CD8-positive, alpha-beta memory T cell (primary cell): ENCODE measurements around the gene TMEM255B. TPM values are rescaled to one million over a fixed set of nuclear protein-coding genes. Genes with fewer than 3 reads are reported as not detected.
A peak's percentile ranks its signal among the peaks of the same experiment; 100 is the strongest.

Experiments used
- CTCF ChIA-PET: fragments of 350-600 bp; sonication (Branson Sonifier 250); formaldehyde crosslinking; loops from one replicate; lab custom pipeline; 2021; ENCODE audit warnings: antibody characterized with exemption; lab: Charles Lee
- POLR2A ChIA-PET: fragments of 350-600 bp; sonication (Branson Sonifier 250); formaldehyde crosslinking; loops from one replicate; lab custom pipeline; 2021; ENCODE audit warnings: antibody characterized with exemption; lab: Charles Lee
- DNase-seq, 5 donors: peaks; one replicate each; pipeline versions ENCODE4 v3.0.0 to v3.0.0-alpha.2; 2020 to 2022; ENCODE audit warnings: mixed read lengths in 1 of 5
- H3K27ac ChIP-seq: one replicate; pipeline ENCODE4 v1.7.0; 2013; ENCODE audit warnings: low read depth, mild to moderate bottlenecking, low read length, moderate library complexity
- H3K27me3 ChIP-seq: 2 replicates; pipeline ENCODE4 v1.7.0; 2013; ENCODE audit warnings: low read length, mild to moderate bottlenecking; ENCODE audit not compliant: insufficient read depth, poor library complexity, severe bottlenecking
- H3K36me3 ChIP-seq: 2 replicates; pipeline ENCODE4 v1.7.0; 2013; ENCODE audit warnings: mild to moderate bottlenecking, low read length, moderate library complexity; ENCODE audit not compliant: insufficient read depth
- H3K4me1 ChIP-seq: 2 replicates; pipeline ENCODE4 v1.7.0; 2013; ENCODE audit warnings: mild to moderate bottlenecking, low read length, moderate library complexity; ENCODE audit not compliant: insufficient read depth
- H3K4me3 ChIP-seq: 2 replicates; pipeline ENCODE4 v1.7.0; 2013; ENCODE audit warnings: mild to moderate bottlenecking, low read length
- H3K9me3 ChIP-seq: 2 replicates; pipeline ENCODE4 v1.7.0; 2013; ENCODE audit warnings: mild to moderate bottlenecking, low read length
- H3K27ac Mint-ChIP-seq, 8 donors: one replicate each; pipeline ENCODE4 v1.8.0; 2020 to 2021; ENCODE audit warnings: mixed read lengths in 8 of 8, mild to moderate bottlenecking in 6 of 8, inconsistent platforms in 3 of 8, moderate library complexity in 3 of 8
- H3K27me3 Mint-ChIP-seq, 2 donors: one replicate each; pipeline ENCODE4 v1.8.0; 2020 to 2021; ENCODE audit warnings: mixed read lengths in 2 of 2, mild to moderate bottlenecking in 1 of 2, moderate library complexity in 1 of 2
- H3K36me3 Mint-ChIP-seq, 3 donors: one replicate each; pipeline ENCODE4 v1.8.0; 2020 to 2021; ENCODE audit warnings: mixed read lengths in 3 of 3, inconsistent platforms in 1 of 3, mild to moderate bottlenecking in 1 of 3
- H3K4me1 Mint-ChIP-seq, 3 donors: one replicate each; pipeline ENCODE4 v1.8.0; 2020 to 2021; ENCODE audit warnings: mixed read lengths in 3 of 3, inconsistent platforms in 1 of 3, mild to moderate bottlenecking in 1 of 3
- H3K4me3 Mint-ChIP-seq, 7 donors: one replicate each; pipeline ENCODE4 v1.8.0; 2020 to 2021; ENCODE audit warnings: mixed read lengths in 7 of 7, mild to moderate bottlenecking in 6 of 7, moderate library complexity in 4 of 7, inconsistent platforms in 2 of 7
- H3K9me3 Mint-ChIP-seq, 5 donors: one replicate each; pipeline ENCODE4 v1.8.0; 2020 to 2022; ENCODE audit warnings: mixed read lengths in 5 of 5, mild to moderate bottlenecking in 3 of 5, moderate library complexity in 2 of 5, inconsistent platforms in 1 of 5
- polyA plus RNA-seq: library from polyadenylated mRNA; unstranded; fragments of 300-500 nt; fragmentation: Illumina TruSeq; gene quantifications from one replicate; pipeline ENCODE4 v1.2.3, GENCODE V29; 2021
- total RNA-seq, 2 experiments: library from RNA; stranded (reverse); gene quantifications; one replicate each; pipeline ENCODE4 v1.2.3, GENCODE V29; 2021

Gene TMEM255B
- total and polyA plus RNA-seq, 3 experiments from 2014 or later, result 0.57 to 0.69 TPM; not detected in 1

- Mint-ChIP-seq H3K27me3 (peaks cover 0 to 4% of the 10 kb centered on the region in 2 donors), H3K4me3 (peak overlapping the region in 1 of 7 donors; percentile 60), H3K9me3 (peaks cover 0 to 4% (median 3%) of the 10 kb centered on the region in 5 donors), H3K27ac (peak overlapping the region in 5 of 8 donors; percentile 4 to 94 (median 24)), H3K4me1 (peaks cover 37 to 48% (median 46%) of the 10 kb centered on the region in 3 donors), H3K36me3 (peaks cover 0 to 1% (median 0%) of the 10 kb centered on the region in 3 donors)
- Histone ChIP-seq H3K9me3 (no peaks in the 10 kb centered on the region), H3K36me3 (no peaks in the 10 kb centered on the region), H3K4me1 (peaks cover 43% of the 10 kb centered on the region), H3K27me3 (no peaks in the 10 kb centered on the region), H3K4me3 (no peak overlapping the region), H3K27ac (no peak overlapping the region)
- peak in 1 of 5 donors; percentile 43 for DNase-seq
- ChIA-PET CTCF (no interaction called here), POLR2A (no interaction called here)
These were observed 82.3 kb downstream of the TMEM255B start for GRCh38 chr13:113841353-113841650.

- peaks cover 51% of the 10 kb centered on the region for H3K4me1 ChIP-seq
- peaks cover 0 to 1% of the 10 kb centered on the region in 2 donors for H3K27me3 Mint-ChIP-seq
- ChIA-PET CTCF (no interaction called here), POLR2A (no interaction called here)
- H3K27ac ChIP-seq, result no peak overlapping the region
- no peak overlapping the region for H3K4me3 ChIP-seq
- no peaks in the 10 kb centered on the region for H3K36me3 ChIP-seq
- no peaks in the 10 kb centered on the region for H3K27me3 ChIP-seq
- no peaks in the 10 kb centered on the region for H3K9me3 ChIP-seq
- H3K4me1 Mint-ChIP-seq, result peaks cover 48 to 60% (median 58%) of the 10 kb centered on the region in 3 donors
- peak overlapping the region in 1 of 7 donors; percentile 58 for H3K4me3 Mint-ChIP-seq
- DNase-seq, result no peak
- no peaks in the 10 kb centered on the region for H3K36me3 Mint-ChIP-seq
- peaks cover 0 to 4% (median 3%) of the 10 kb centered on the region in 5 donors for H3K9me3 Mint-ChIP-seq
- peak overlapping the region in 5 of 8 donors; percentile 2 to 88 (median 64) for H3K27ac Mint-ChIP-seq
These were observed 83.5 kb downstream of the TMEM255B start for GRCh38 chr13:113842336-113843062.

- no peaks in the 10 kb centered on the region for H3K36me3 ChIP-seq
- H3K27me3 ChIP-seq, result no peaks in the 10 kb centered on the region
- ChIA-PET POLR2A (no interaction called here), CTCF (no interaction called here)
- H3K27ac ChIP-seq, result no peak overlapping the region
- H3K9me3 ChIP-seq, result no peaks in the 10 kb centered on the region
- H3K4me3 Mint-ChIP-seq, result no peak overlapping the region
- H3K4me1 Mint-ChIP-seq, result peaks cover 50 to 66% (median 59%) of the 10 kb centered on the region in 3 donors
- no peaks in the 10 kb centered on the region for H3K36me3 Mint-ChIP-seq
- no peak for DNase-seq
- H3K4me3 ChIP-seq, result no peak overlapping the region
- peaks cover 0 to 4% (median 3%) of the 10 kb centered on the region in 5 donors for H3K9me3 Mint-ChIP-seq
- peaks cover 0 to 1% of the 10 kb centered on the region in 2 donors for H3K27me3 Mint-ChIP-seq
- no peak overlapping the region for H3K27ac Mint-ChIP-seq
- H3K4me1 ChIP-seq, result peaks cover 51% of the 10 kb centered on the region
These were observed 84.1 kb downstream of the TMEM255B start for GRCh38 chr13:113843063-113843654.

DNA sequence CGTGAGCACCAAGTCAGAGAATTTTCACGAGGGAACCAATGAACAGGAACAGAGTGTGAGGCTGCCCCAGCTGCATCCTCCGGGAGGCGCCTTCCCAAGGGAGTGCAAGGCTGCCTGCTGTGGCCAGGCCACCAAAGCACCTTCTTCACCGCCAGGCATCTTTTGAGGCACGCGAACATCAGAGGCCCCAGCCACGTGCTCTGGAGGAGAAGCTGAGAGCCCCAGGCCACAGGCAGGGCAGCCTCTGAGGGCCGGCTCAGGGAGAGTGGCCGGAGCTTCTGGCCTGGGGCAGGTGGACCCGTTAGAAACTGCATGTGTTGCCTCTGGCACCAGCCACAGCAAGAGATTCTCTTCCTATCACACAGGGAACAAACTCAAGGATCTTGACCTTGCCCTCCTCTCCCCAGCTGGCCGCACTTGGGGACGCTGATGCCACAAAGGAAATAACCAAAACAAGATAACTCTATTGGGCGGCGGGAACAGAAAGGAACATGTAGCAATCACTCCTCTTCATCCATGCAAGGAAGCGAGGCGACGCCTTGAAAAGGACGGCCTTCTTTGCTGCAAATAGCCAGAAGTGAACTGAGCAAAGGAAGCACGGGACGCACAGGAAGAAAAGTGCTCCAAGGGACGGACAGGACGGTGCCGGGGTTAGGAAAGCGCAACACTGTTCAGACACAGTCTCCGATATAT lies 85.0 kb downstream of the TMEM255B start:
- H3K27me3 Mint-ChIP-seq, result peaks cover 0 to 1% of the 10 kb centered on the region in 2 donors
- Histone ChIP-seq H3K9me3 (no peaks in the 10 kb centered on the region), H3K4me1 (peaks cover 51% of the 10 kb centered on the region), H3K4me3 (no peak overlapping the region), H3K27me3 (no peaks in the 10 kb centered on the region), H3K36me3 (no peaks in the 10 kb centered on the region), H3K27ac (no peak overlapping the region)
- H3K4me3 Mint-ChIP-seq, result peak overlapping the region in 3 of 7 donors; percentile 1 to 38 (median 26)
- H3K27ac Mint-ChIP-seq, result peak overlapping the region in 2 of 8 donors; percentile 28 to 47
- ChIA-PET CTCF (no interaction called here), POLR2A (no interaction called here)
- DNase-seq, result no peak
- no peaks in the 10 kb centered on the region for H3K36me3 Mint-ChIP-seq
- peaks cover 0 to 4% (median 3%) of the 10 kb centered on the region in 5 donors for H3K9me3 Mint-ChIP-seq
- H3K4me1 Mint-ChIP-seq, result peaks cover 50 to 66% (median 59%) of the 10 kb centered on the region in 3 donors

- Mint-ChIP-seq H3K27me3 (peaks cover 0 to 1% of the 10 kb centered on the region in 2 donors), H3K4me1 (peaks cover 50 to 66% (median 59%) of the 10 kb centered on the region in 3 donors), H3K9me3 (peaks cover 0 to 4% (median 3%) of the 10 kb centered on the region in 5 donors), H3K27ac (no peak overlapping the region), H3K4me3 (peak overlapping the region in 2 of 7 donors; percentile 71 to 75), H3K36me3 (no peaks in the 10 kb centered on the region)
- Histone ChIP-seq H3K27ac (no peak overlapping the region), H3K27me3 (no peaks in the 10 kb centered on the region), H3K9me3 (no peaks in the 10 kb centered on the region), H3K36me3 (no peaks in the 10 kb centered on the region), H3K4me1 (peaks cover 51% of the 10 kb centered on the region), H3K4me3 (no peak overlapping the region)
- ChIA-PET CTCF (no interaction called here), POLR2A (no interaction called here)
- DNase-seq, result no peak
These were observed 86.0 kb downstream of the TMEM255B start for GRCh38 chr13:113845055-113845454.

- Mint-ChIP-seq H3K27ac (peak overlapping the region; percentile 42 to 81 (median 52)), H3K36me3 (no peaks in the 10 kb centered on the region), H3K4me3 (peak overlapping the region; percentile 65 to 88 (median 75)), H3K4me1 (peaks cover 50 to 65% (median 59%) of the 10 kb centered on the region in 3 donors), H3K9me3 (peaks cover 0 to 4% (median 3%) of the 10 kb centered on the region in 5 donors), H3K27me3 (peaks cover 0 to 1% of the 10 kb centered on the region in 2 donors)
- H3K4me3 ChIP-seq, result peak overlapping the region; percentile 29
- peaks cover 42% of the 10 kb centered on the region for H3K4me1 ChIP-seq
- no peaks in the 10 kb centered on the region for H3K36me3 ChIP-seq
- no peak overlapping the region for H3K27ac ChIP-seq
- ChIA-PET CTCF (no interaction called here), POLR2A (no interaction called here)
- no peaks in the 10 kb centered on the region for H3K9me3 ChIP-seq
- H3K27me3 ChIP-seq, result no peaks in the 10 kb centered on the region
- DNase-seq, result no peak
These were observed 87.0 kb downstream of the TMEM255B start for GRCh38 chr13:113845723-113846635.

- peaks cover 0 to 1% of the 10 kb centered on the region in 2 donors for H3K27me3 Mint-ChIP-seq
- H3K36me3 Mint-ChIP-seq, result no peaks in the 10 kb centered on the region
- no peaks in the 10 kb centered on the region for H3K27me3 ChIP-seq
- no peaks in the 10 kb centered on the region for H3K36me3 ChIP-seq
- H3K27ac Mint-ChIP-seq, result peak overlapping the region; percentile 42 to 81 (median 52)
- POLR2A ChIA-PET, result no interaction called here
- H3K9me3 Mint-ChIP-seq, result peaks cover 0 to 3% (median 0%) of the 10 kb centered on the region in 5 donors
- peak overlapping the region; percentile 65 to 88 (median 75) for H3K4me3 Mint-ChIP-seq
- peaks cover 43 to 58% (median 51%) of the 10 kb centered on the region in 3 donors for H3K4me1 Mint-ChIP-seq
- H3K4me3 ChIP-seq, result peak overlapping the region; percentile 29
- CTCF ChIA-PET, result no interaction called here
- no peaks in the 10 kb centered on the region for H3K9me3 ChIP-seq
- H3K27ac ChIP-seq, result no peak overlapping the region
- peak in 3 of 5 donors; percentile 40 to 65 (median 52) for DNase-seq
- peaks cover 37% of the 10 kb centered on the region for H3K4me1 ChIP-seq
These were observed 87.8 kb downstream of the TMEM255B start for GRCh38 chr13:113846636-113847318.
